Body of pancreas (tissue), 4 donors: ENCODE measurements around the gene VTI1A. TPM values are rescaled to one million over a fixed set of nuclear protein-coding genes. Genes with fewer than 3 reads are reported as not detected.

Source experiments
- ATAC-seq: fragments of 150-250 bp; one replicate; pipeline ENCODE4 v1.9.1; 2016
- DNase-seq, 4 donors: peaks; one replicate each; pipeline ENCODE4 v3.0.0-alpha.2; 2019
- H3K27ac ChIP-seq, 4 donors: fragments of 200-600 bp; sonication (generic); 1 replicate in 3 of 4; 2 replicates in 1 of 4; pipeline versions ENCODE4 v1.5.1 to v1.6.1; 2016 to 2019; ENCODE audit warnings: mild to moderate bottlenecking in 1 of 4, mixed read lengths in 1 of 4, moderate library complexity in 1 of 4
- H3K27me3 ChIP-seq, 2 donors: fragments of 200-600 bp; sonication (generic); one replicate each; pipeline ENCODE4 v1.6.0; 2016; ENCODE audit warnings: mild to moderate bottlenecking in 1 of 2
- H3K36me3 ChIP-seq, 2 donors: fragments of 200-600 bp; sonication (generic); replicated peaks in 1 of 2; 2 replicates each; pipeline ENCODE4 v1.5.1; 2016; ENCODE audit warnings: low read depth in 2 of 2; ENCODE audit not compliant: insufficient read depth in 1 of 2
- H3K4me1 ChIP-seq: fragments of 200-600 bp; sonication (generic); one replicate; pipeline ENCODE4 v1.6.0; 2016
- H3K4me3 ChIP-seq, 2 donors: fragments of 200-600 bp; sonication (generic); 1 replicate in 1 of 2; 2 replicates in 1 of 2; pipeline ENCODE4 v1.5.1; 2016 to 2019
- H3K9me3 ChIP-seq, 3 donors: fragments of 200-600 bp; sonication (generic); 1 replicate in 2 of 3; 2 replicates in 1 of 3; pipeline ENCODE4 v1.5.1; 2016
- CTCF ChIP-seq, 7 experiments: fragments of 450-650 bp in 4 of 7; fragments of 200-600 bp in 3 of 7; sonication (generic) in 3 of 7; IDR thresholded peaks; one replicate each; pipeline ENCODE4 v1.5.1; 2016 to 2019; ENCODE audit warnings: antibody characterized with exemption in 7 of 7
- POLR2A ChIP-seq, 3 donors: fragments of 450-650 bp; IDR thresholded peaks; one replicate each; pipeline ENCODE4 v1.6.1; 2016; ENCODE audit warnings: antibody characterized with exemption in 3 of 3, mild to moderate bottlenecking in 2 of 3
- WGBS, 2 donors: methylation state at CpG; one replicate each; pipeline ENCODE4 v1.1.5; 2017; 5-methylcytosine and 5-hydroxymethylcytosine counted together
- intact Hi-C: fragments of 100-400 bp; cut with DNase I; formaldehyde crosslinking; loops from one replicate; pipeline ENCODE4 v1.15.1; 2023
- total RNA-seq, 2 donors: library from RNA; depleted of rRNA; stranded (reverse); fragments of >200 nt; gene quantifications; one replicate each; pipeline ENCODE4 v1.1.0, GENCODE V29; 2016

VTI1A gene
- total RNA-seq, 2 donors from 2014 or later: 28.3 to 84.4 TPM

GRCh38 chr10:112618814-112619213 is 171.8 kb downstream of the VTI1A start:
- TF ChIP-seq CTCF (IDR thresholded peaks at IDR 0.05) (no peak), POLR2A (IDR thresholded peaks at IDR 0.05) (no peak)
- Histone ChIP-seq H3K27me3 (no peaks in the 10 kb centered on the region), H3K4me1 (no peaks in the 10 kb centered on the region), H3K9me3 (no peaks in the 10 kb centered on the region), H3K4me3 (no peak overlapping the region), H3K27ac (no peak overlapping the region), H3K36me3 (no peaks in the 10 kb centered on the region)
- no peak for DNase-seq
- intact Hi-C loops: no loop called here
- 88 to 91% methylated on average over 3 of the region's 3 CpGs for WGBS, 2 donors
- no peak for ATAC-seq

GRCh38 chr10:112619556-112619955 is 172.5 kb downstream of the VTI1A start:
- Histone ChIP-seq H3K36me3 (no peaks in the 10 kb centered on the region), H3K27me3 (no peaks in the 10 kb centered on the region), H3K4me1 (no peaks in the 10 kb centered on the region), H3K27ac (no peak overlapping the region), H3K4me3 (no peak overlapping the region), H3K9me3 (no peaks in the 10 kb centered on the region)
- no peak for ATAC-seq
- no peak for TF ChIP-seq CTCF (IDR thresholded peaks at IDR 0.05)
- TF ChIP-seq POLR2A (IDR thresholded peaks at IDR 0.05): no peak
- WGBS, 2 donors: 73 to 76% methylated on average over 4 of the region's 4 CpGs
- intact Hi-C loops: no loop called here
- DNase-seq: no peak

- intact Hi-C loops: no loop called here
Observed at GRCh38 chr10:112622786-112623185, 175.8 kb downstream of the VTI1A start.

GRCh38 chr10:112624546-112625048 is 177.6 kb downstream of the VTI1A start:
- no peaks in the 10 kb centered on the region for H3K36me3 ChIP-seq
- intact Hi-C loops: no loop called here
- DNase-seq: no peak
- no peak overlapping the region for H3K27ac ChIP-seq
- H3K9me3 ChIP-seq: no peaks in the 10 kb centered on the region
- no peaks in the 10 kb centered on the region for H3K4me1 ChIP-seq
- H3K4me3 ChIP-seq: no peak overlapping the region
- no peak for TF ChIP-seq CTCF (IDR thresholded peaks at IDR 0.05)
- TF ChIP-seq POLR2A (IDR thresholded peaks at IDR 0.05): no peak
- no peak for ATAC-seq
- 91 to 93% methylated on average over 7 of the region's 7 CpGs for WGBS, 2 donors
- H3K27me3 ChIP-seq: no peaks in the 10 kb centered on the region

More at GRCh38 chr10:112622786-112623185, 175.8 kb downstream of the VTI1A start:
- Histone ChIP-seq H3K27me3 (no peaks in the 10 kb centered on the region), H3K27ac (no peak overlapping the region), H3K9me3 (no peaks in the 10 kb centered on the region), H3K4me3 (no peak overlapping the region), H3K36me3 (no peaks in the 10 kb centered on the region), H3K4me1 (no peaks in the 10 kb centered on the region)
- ATAC-seq: no peak
- no peak for TF ChIP-seq POLR2A (IDR thresholded peaks at IDR 0.05)
- DNase-seq: no peak
- 65 to 69% methylated on average over 2 of the region's 2 CpGs for WGBS, 2 donors

GRCh38 chr10:112628951-112629609 is 182.1 kb downstream of the VTI1A start:
- DNase-seq (no peak), ATAC-seq (no peak)
- H3K36me3 ChIP-seq: no peaks in the 10 kb centered on the region
- WGBS, 2 donors: 81 to 93% methylated on average over 5 of the region's 5 CpGs
- H3K4me1 ChIP-seq: no peaks in the 10 kb centered on the region
- no peaks in the 10 kb centered on the region for H3K9me3 ChIP-seq
- H3K27ac ChIP-seq: no peak overlapping the region
- no peak overlapping the region for H3K4me3 ChIP-seq
- H3K27me3 ChIP-seq: no peaks in the 10 kb centered on the region
- intact Hi-C loops: no loop called here
- TF ChIP-seq CTCF (IDR thresholded peaks at IDR 0.05): no peak
- TF ChIP-seq POLR2A (IDR thresholded peaks at IDR 0.05): no peak
